Cerebellar cortex (tissue), 1 donor: Measurements from ENCODE around the gene CASTOR1.
"Not testable (repeated sequence)": the region's sequence is repeated elsewhere in the genome, so short reads cannot be mapped to it uniquely, and the experiment has no call there.

Experiments used
- DNase-seq: peaks from one replicate; pipeline ENCODE4 v3.0.0-alpha.2; 2015; ENCODE audit warnings: low spot score

Gene CASTOR1

DNA sequence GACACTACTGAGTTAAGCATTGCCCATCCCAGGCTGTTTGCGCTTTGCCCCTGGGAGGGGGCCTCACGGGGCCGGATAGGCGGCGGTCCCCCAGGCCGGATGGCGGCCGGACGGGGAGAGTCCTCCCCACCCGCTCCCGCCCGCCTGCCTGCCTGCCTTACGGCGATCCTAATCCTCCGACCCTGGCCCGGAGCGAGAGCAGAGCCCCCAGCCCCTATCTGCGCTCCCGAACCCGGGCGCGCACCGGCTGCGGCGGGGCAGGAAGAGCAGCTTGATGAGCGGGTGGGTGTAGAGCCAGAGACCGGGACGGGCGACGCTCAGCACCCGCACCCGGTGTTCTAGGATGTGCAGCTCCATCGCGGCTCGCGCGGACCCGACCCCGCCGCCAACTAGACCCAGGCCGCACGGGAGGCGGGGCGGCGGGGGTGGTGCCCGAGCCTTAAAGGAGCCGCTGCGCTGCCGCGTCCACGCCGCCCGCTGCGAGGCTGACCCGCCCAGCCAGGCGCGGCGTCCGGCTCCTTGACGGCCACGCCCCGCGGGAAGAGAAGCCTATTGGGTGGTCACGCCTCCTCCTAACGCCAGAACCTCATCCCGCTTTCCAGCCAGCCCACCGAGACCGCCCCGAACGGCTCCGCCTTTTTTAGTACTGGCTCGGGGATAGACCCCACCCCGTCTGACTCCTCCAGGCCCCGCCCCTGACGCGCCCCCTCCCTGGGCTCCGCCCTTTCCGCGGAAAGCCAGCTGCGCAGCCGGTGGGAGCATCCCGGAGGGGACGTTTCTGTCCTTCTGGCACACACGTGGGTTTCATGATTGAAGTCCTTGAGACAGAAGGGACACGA, at the start of gene CASTOR1:
TSS of gene CASTOR1 (minus strand) at position 365 of the 839 bp plus-strand sequence. CDS start at position 357, 8 bp downstream.
- peak; percentile 95 for DNase-seq

DNA sequence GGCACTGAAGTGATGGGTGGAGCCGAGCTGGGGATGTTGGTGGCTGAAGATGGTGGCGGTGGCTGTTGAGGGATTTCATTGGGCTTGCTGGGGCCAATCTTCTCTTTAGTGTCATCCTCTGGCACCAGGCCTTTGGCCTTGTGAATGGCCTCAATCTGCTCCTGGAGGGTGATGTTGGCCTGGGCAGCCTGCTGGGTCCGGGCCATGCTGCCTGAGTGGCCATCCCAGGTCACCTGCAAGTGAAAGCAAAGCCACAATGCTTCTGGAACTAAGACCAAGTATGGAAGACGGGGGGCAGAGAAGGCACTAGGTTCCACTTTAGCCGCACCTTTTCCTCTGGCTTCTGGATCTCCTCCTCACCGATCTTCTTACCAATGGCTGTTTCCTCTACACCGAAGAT, 49.5 kb upstream of the CASTOR1 start:
- DNase-seq = no peak

DNA sequence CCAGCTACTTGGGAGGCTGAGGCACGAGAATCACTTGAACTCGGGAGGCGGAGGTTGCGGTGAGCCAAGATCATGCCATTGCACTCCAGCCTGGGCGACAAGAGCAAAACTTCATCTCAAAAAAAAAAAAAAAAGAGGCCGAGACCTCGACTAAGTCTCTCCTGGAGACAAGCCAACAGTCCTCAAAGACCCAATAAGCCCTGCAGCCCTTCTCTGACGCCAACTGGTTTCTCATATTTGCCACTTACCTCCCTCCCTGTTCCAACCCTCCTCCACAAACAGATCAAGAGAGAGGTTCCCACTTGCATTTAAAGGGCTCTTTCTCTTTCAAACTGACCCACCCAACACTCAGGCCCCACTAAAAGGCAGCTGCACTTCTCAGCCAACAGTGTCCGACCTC, 49.0 kb upstream of the CASTOR1 start:
- not testable (repeated sequence) for DNase-seq

DNA sequence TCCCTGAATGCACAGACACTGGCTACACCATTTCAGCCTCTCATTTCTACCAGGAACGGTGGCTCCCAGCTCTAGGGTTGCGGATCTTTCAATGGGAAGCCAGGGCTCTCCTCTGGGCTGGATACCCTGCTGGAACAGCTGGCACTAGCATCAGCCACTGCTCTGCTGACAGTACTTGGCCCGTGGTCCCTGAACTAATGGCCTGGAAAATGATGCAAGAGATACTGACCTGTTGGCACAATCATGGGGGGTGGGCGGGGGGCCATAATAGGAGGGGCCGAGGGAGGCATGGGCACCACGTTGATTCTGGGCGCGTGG, 48.1 kb upstream of the CASTOR1 start:
- no peak for DNase-seq

DNA sequence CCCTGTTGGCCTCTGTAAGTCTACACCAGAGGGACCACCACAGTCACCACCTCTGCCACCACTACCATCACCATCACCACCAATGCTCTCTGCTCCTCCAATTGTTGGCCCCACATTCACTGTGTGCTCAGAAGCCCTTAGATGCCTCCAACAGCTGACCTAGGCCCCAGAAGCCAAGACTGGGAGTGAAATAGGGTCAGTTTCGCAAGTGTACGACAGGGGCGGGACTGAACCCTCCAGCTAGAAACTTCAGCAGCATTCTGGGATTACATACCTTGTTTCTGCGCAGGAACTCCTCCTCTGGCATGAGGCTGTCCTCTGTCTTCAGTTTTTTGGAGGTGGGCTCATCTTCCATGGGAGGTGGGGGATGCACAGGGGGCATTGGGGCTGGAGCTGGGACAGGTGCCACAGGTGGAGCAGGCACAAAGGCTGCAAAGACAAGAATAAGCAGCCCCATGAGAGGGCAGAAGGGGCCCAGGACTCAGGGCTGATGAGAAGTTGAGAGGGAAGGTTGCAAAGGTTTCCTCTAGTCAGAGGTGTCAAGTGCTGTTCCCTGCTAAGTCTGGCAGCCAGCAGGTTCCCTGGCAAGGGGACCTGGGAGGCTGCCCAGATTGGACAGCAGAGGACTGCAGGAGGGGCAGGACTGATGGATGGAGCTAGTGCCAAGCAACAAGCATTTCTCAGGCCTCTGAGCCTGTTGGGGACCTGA, 47.6 kb upstream of the CASTOR1 start:
- DNase-seq = peak; percentile 90

DNA sequence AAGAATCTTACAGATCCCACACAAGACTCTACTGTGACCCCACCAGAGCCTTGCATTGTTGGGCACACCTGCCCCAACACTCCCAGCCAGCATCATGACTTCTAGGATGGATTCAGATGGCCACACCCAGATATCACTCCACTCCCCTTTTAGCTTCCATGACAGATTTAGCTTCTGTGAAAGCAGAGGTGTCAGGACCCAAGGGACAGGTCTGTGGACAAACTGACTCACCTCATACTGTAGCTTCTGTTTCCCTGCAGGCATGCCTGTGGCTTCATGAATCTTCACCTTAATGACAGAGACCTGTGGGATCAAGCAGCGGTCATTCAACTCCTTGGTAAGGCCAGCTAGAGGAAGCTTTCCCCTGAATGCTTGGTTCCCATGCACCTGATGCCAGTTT, 45.9 kb upstream of the CASTOR1 start:
- DNase-seq = no peak

DNA sequence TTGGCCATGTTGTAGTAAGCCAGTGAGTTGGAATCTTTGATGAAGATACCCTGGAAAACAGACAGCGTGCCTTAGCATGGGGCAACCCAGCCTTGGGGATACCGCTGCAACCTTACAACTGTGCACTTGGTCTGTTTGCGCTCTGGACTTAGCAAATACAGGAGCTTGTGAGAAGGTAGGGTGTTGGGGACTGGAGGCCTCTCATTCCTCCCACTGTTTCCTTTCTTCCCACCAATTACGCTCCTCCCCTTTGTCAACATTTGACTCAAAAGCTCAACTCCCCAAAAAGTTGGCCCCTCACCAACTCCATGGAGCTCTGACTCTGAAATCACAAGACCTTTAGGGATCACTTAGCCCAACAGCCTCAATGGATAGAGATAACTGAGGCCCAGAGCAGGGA, 45.3 kb upstream of the CASTOR1 start:
- no peak for DNase-seq

DNA sequence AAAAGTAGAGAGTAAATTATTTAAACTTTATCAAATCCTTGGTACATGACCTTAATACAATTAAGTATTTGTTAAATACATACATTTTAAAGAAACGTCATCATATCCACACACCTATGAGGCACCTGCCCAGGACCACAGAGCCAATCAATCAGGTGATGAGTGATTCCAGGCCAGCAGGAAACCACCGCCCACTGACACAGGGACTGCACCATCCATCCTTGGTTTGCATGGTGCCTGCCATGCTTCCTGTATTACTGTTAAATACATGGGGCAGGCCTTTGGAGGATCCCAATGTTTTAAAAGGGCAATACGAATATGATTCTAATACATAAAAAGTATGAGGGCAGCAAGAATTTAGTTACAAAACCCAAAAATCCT, 44.4 kb upstream of the CASTOR1 start:
- no peak for DNase-seq

DNA sequence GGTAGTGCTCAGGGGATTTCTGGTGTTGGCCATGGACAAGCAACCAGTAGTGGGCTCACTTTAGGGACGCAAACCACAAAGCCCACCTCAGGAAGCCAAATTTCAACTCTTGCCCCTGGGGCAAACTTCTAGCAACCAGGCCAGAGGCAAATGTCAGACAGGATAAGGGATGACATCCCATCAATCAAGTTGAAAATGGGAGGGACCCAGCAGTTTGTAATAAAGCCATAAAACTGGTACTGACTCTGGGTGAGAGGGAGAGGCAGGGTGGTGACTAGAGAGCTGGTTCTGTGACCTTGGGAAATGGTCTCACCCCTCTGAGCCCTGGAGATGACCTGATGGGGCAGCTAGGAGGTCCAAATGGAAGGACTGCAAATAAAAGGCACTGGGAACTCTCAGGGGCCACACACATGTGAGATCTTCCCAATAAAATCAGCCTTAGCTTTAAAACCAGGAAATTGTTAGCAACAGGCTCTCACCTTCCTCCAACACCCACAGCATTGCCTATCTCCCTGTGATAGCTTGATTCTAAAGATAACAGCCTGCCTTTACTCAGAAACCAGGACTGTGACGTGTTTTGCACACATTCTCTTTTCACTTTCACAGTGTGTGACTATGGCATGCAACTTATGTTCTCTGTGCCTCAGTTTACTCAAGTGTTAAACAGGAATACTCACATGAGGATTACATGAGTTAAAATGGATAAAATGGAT, 43.8 kb upstream of the CASTOR1 start:
- DNase-seq = no peak

DNA sequence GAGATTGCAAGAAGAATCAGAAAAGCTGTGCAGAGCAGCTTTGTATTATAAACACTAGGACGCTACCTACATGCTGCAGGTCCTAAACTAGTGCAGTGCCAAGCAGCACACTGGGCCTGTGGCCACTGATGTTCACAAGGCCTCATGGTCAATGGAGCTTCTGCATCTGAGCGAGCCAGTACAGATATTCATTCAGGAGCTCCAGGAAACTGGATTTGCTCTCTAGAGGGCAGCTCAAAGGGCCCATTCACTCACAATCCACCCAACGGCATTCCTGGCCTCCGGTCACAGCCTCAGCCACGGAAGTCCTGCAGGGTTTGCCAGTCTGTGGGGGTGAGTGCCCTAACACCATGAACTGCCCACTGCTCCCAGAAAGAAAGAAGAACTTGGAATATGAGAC, 43.2 kb upstream of the CASTOR1 start:
- no peak for DNase-seq

DNA sequence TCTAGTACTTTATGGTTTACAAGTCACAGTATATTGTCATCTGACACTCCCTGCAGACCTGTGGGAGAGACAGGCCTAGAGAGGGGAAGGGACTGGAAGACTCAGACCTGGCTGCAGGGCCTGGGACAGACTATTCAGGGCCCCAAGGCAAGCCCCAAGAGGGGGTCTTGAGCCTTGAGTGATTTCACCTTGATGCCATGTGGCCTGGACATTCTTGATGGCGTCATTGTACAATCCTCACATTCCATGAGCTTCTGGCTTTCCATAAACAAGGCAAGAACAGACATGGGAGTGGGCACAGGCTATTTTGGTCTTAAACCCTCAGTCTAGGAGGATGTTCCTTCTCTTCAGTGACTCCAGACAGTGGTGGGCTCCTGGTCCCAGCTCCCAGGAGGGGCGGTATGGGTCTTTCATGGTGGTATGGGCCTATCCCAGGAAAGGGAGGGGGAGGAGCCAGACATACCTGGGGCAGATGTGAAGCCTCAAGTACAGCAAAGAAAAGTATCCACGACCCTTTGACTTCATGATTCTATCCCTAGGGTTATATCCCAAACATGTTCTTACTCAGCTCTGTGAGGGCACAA, 39.3 kb upstream of the CASTOR1 start:
- no peak for DNase-seq

DNA sequence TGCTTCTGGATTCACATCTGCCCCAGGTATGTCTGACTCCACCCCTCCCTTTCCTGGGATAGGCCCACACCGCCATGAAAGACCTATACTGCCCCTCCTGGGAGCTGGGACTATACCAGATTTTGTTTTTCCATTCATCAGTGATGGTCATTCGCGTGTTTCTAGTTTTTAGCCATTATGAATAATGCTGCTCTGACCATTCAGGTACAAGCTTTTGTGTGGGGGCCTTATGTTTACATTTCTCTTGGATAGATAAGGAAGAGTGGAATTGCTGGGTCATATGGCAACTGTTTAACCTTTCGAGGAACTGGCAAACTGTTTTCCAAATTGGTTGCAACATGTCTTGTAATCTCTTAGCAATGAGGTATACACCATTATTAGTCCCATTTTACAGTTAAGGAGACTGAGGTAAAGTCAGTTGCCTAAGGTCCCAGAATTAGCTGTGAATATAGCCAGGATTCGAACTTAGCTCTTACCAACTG, 38.6 kb upstream of the CASTOR1 start:
- no peak for DNase-seq

DNA sequence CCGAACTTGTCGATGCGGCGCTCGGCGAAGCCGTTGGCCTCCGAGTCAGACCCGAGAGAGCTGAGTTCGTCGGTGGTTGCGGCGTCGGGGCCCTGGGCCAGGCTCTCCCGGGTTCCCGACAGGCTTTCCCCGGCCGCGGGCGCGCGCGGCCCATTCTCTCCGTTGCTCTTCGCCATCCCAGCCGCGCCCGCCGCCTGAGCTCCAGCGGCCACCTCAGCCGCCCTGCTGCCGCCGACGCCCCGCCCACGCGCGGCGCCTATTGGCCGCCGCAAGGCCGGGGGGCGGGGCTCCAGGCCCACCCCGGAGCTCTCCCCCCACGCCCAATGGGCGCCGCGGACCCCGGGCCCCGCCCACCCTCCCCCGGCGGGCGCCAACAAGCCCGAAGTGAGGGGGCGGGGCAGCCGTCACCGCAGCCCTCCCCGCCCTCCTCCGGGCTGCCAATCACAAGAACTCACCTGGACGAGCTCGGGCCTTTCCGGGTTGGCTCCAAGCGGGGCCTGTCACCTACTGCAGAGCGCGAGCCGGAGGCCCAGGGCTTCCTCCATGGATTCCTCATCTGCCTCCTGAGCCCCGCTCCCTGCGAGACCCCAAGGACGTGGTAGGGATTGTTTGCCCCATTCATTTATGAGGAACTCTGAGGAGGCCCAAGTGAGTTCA, 37.5 kb upstream of the CASTOR1 start, which contains the start of gene TBC1D10A:
TSS of gene TBC1D10A (minus strand) at position 236 of the 657 bp plus-strand sequence. CDS start at position 176, 60 bp downstream.
- peak; percentile 95 for DNase-seq

DNA sequence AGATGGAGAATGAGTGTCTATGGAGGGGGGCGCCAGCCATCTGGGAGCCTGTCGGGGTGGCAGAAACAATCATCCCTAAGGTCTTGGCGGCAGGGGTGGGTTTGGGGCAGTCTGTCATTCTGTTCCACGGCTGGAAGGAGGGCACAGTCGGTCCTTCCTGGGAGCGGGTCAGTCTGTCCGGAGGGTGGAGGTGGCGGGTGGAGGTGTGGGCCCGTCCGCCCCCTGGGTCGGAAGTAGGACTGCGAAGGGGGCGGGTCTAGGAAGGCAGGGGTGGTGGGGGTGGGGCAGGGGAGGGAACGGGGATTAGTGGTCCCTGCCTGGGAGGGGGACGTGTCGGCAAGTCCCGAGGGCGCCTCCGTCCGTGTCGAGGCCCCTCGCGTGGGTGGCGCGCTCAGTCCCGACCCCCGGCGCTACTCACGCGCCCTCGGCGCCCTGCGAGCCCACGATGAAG, 37.0 kb upstream of the CASTOR1 start:
- no peak for DNase-seq

DNA sequence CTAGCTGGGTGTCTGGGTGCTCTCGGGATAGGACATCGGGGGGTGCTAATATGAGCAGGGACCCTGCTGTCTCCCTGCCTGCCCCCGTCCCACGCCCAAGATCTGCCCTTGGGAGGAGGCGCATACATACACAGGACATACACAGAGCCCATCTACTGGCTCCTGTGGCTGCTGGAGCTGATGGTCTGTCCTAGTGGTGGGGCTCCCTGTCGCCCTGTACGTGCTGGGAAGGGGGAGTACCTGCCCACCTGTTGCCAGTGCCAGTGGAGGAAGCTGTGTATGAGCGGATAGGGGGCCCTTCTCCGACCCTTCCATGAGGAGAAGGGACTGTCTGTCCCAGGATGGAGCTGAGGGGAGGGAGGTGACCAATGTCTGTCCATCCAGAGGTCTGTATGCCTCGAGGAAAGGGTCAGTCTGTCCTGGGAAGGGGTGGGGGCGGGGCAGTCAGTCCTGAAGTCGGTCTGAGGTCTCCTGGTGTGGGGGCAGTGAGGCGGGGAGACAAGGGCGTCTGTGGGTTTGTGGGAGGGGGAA, 36.5 kb upstream of the CASTOR1 start:
- no peak for DNase-seq

DNA sequence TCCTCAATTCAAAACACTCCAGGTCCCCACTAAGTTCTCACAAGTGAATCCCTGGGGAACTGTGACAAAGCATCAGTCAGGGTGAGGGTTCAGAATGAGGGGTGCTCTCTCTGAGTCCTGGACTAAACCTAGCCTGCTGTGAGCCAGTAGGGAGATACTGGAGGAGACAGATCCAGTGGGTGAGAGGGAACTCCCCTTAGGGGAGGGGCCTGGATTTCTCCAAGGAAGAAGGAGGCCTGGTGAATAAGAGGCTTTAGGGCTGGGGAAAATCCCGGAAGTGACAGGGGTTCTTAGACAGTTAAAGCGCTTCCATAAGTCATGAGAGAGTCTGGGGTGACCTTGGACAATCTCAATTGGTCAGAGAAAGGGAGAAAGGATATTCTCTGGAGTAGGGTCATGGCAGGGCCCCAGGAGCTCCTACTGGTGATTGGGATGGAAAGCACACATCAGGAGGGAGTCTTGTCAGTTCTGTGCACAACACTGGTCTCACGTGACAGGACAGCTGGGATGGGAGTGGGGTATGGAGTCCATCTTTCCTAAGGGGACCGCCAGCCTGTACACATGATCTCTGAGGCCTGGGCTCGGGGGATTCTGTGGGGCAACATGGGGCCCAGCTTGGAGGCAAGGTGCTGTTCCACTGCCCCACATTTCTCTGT, 35.9 kb upstream of the CASTOR1 start:
- no peak for DNase-seq

DNA sequence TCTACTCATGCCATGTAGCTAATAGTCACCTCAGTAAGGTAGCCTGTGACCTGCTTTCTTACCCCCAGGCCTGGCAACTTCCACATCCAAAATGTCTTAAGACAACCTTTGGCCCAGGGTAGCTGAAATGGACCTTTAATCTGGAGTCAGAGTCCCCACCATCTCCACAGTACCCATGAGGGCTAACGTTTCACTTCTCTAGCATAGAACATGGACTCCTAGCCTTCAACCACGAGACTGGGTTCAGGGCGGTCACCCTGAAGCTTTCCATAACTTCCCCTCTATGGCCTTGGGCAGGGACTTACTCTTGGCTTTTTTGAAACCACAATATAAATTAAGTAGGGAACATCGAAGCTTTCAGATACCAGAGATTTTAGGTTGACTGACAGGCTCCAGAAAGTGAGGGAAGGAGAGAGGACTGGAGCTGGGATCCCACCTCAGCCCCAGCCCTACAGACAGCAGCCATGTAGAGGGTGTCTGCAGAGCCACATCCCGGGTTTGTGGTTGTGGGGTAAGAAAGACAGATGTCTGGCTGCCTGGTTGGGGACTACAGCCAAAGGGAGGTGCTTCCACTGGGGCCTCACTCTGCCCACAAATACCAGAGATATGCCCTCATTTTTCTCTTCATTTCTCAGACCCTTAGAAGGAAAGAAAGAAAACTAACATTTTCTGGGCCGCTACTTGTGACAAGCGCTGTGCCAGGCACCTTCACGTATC, 34.9 kb upstream of the CASTOR1 start:
- no peak for DNase-seq

DNA sequence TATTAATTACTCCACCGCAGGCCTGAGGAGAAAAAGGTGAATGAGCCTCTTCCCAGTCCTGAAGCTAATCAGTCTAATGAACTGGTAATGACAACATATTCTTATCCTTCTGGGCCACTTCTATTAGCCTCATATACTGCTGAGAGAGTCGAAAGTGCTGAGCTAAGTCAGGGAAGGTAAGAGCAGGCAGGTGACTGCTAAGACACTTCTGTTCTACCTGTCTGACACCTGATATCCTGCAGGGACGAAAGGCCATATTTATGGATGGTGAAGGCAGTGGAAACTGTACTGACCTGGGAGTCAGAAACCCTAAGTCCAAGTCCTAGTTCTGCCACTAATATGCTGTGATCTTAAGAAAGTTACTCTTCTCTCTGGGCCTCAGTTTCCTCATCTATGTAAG, 33.9 kb upstream of the CASTOR1 start:
- no peak for DNase-seq

DNA sequence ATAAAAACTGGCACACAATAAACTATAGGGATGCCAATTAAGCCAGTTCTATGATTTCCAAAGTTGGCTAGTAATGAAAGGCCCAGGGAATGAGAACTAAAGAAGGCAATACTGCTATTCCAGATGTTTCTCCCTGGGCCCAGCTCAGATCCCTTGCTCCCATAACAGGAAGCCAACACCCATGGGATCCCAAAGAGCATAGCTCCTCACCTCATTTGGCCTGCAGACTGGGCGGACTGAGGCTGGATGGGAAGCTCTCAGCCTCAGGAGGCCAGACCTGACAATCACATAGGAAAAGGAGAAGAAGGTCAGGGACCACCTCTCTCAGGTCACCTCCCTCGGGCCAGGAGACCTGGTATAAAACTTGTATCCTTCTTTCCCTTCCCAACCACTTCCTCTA, 32.2 kb upstream of the CASTOR1 start:
- DNase-seq = no peak

DNA sequence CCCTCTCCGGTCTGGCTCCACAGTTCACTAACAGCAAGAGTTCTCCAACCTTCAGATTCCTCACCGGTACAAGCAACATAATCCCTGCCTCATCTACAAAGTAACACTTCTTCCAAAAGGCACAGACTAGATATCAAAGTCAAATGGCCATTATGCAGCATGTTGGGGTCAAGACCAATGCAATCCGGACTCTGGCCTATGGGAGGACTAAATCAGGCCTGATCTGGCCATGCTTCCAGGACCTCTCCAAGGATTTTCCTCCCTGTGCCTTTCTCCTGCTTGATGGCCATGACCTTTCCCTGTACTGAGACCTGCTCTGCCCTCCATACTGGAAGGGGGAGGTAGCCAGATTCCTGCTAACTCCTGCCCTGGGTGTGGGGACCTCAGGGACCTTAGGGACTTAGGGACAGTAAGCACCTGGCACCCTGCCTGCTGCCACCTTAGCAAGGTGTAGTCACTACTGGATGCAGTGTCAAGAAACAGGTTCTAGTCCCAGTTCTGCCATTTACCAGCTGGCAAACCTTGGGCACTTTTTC, 30.8 kb upstream of the CASTOR1 start:
- no peak for DNase-seq
